ENCODE data around the gene PRMT1. TPM values are rescaled to one million over a fixed set of nuclear protein-coding genes. Genes with fewer than 3 reads are reported as not detected.

PRMT1 gene
- total RNA-seq, 1 experiment from 2014 or later, result 527 TPM

DNA sequence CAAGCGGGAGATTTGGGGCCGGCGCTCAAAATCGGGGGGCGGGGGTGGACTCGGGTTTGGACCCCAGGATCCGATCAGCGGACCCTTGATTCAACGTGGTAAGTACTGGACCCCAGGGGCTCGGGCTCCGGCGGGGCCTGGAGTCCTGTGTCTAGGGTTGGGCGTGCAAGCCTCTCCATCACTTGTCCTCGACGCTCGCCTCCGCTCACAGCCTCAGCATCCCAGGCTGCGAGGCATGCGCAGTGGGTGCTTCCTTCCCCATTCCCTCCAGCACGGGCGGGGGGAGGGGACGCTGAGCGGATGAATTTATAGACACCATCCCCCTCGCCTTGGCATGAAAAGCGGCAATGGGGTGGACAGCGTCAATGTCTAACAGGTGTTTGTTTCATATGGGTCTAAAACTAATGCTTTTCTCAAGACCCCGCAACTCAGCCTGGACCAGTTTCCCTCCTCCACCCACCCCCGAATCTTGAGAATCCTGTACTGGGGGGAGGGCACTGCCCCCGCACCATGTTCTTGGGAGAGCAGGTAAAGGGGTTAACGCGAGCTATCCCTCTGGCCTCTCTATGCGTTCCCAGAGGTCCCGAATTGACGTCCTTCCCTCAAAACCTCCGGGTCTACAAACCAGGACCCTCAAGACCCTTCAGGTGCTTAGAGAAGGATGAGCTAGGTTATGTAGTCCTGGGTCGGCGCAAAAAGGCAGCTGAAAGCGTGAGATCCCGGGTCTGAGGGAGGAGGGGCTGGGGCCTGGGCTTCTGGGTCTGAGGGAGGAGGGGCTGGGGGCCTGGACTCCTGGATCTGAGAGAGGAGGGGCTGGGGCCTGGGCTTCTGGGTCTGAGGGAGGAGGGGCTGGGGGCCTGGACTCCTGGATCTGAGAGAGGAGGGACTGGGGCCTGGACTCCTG, 14.4 kb downstream of the PRMT1 start (continued):
- TF ChIP-seq, protein P1, sequence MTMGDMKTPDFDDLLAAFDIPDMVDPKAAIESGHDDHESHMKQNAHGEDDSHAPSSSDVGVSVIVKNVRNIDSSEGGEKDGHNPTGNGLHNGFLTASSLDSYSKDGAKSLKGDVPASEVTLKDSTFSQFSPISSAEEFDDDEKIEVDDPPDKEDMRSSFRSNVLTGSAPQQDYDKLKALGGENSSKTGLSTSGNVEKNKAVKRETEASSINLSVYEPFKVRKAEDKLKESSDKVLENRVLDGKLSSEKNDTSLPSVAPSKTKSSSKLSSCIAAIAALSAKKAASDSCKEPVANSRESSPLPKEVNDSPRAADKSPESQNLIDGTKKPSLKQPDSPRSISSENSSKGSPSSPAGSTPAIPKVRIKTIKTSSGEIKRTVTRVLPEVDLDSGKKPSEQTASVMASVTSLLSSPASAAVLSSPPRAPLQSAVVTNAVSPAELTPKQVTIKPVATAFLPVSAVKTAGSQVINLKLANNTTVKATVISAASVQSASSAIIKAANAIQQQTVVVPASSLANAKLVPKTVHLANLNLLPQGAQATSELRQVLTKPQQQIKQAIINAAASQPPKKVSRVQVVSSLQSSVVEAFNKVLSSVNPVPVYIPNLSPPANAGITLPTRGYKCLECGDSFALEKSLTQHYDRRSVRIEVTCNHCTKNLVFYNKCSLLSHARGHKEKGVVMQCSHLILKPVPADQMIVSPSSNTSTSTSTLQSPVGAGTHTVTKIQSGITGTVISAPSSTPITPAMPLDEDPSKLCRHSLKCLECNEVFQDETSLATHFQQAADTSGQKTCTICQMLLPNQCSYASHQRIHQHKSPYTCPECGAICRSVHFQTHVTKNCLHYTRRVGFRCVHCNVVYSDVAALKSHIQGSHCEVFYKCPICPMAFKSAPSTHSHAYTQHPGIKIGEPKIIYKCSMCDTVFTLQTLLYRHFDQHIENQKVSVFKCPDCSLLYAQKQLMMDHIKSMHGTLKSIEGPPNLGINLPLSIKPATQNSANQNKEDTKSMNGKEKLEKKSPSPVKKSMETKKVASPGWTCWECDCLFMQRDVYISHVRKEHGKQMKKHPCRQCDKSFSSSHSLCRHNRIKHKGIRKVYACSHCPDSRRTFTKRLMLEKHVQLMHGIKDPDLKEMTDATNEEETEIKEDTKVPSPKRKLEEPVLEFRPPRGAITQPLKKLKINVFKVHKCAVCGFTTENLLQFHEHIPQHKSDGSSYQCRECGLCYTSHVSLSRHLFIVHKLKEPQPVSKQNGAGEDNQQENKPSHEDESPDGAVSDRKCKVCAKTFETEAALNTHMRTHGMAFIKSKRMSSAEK (CRISPR knock-in tag; IDR thresholded peaks at IDR 0.05; ENCODE audit: borderline replicate concordance), result 0 out of 2 replicates have a peak, but pooled peaks have one; percentile 77
- TF ChIP-seq, protein P2, sequence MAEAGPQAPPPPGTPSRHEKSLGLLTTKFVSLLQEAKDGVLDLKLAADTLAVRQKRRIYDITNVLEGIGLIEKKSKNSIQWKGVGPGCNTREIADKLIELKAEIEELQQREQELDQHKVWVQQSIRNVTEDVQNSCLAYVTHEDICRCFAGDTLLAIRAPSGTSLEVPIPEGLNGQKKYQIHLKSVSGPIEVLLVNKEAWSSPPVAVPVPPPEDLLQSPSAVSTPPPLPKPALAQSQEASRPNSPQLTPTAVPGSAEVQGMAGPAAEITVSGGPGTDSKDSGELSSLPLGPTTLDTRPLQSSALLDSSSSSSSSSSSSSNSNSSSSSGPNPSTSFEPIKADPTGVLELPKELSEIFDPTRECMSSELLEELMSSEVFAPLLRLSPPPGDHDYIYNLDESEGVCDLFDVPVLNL (CRISPR knock-in tag; IDR thresholded peaks at IDR 0.05; ENCODE audit: borderline replicate concordance, low read depth), result no peak
- TF ChIP-seq NFYB (CRISPR knock-in tag; conservative IDR thresholded peaks at IDR 0.05; ENCODE audit: low read depth) (no peak), RELA (CRISPR knock-in tag; IDR thresholded peaks at IDR 0.05; ENCODE audit: borderline replicate concordance) (no peak), NR2C2 (CRISPR knock-in tag; IDR thresholded peaks at IDR 0.05) (no peak), ATF1 (CRISPR knock-in tag; IDR thresholded peaks at IDR 0.05) (0 out of 2 replicates have a peak, but pooled peaks have one; percentile 23), EMX1 (CRISPR knock-in tag; IDR thresholded peaks at IDR 0.05) (no peak; the same call in 1 of the 2 replicates), NFATC4 (CRISPR knock-in tag; IDR thresholded peaks at IDR 0.05) (0 out of 2 replicates have a peak, but pooled peaks have one; percentile 3)
- TF ChIP-seq, protein P3, sequence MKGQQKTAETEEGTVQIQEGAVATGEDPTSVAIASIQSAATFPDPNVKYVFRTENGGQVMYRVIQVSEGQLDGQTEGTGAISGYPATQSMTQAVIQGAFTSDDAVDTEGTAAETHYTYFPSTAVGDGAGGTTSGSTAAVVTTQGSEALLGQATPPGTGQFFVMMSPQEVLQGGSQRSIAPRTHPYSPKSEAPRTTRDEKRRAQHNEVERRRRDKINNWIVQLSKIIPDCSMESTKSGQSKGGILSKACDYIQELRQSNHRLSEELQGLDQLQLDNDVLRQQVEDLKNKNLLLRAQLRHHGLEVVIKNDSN (CRISPR knock-in tag; IDR thresholded peaks at IDR 0.05), result no peak
- TF ChIP-seq, protein P4, sequence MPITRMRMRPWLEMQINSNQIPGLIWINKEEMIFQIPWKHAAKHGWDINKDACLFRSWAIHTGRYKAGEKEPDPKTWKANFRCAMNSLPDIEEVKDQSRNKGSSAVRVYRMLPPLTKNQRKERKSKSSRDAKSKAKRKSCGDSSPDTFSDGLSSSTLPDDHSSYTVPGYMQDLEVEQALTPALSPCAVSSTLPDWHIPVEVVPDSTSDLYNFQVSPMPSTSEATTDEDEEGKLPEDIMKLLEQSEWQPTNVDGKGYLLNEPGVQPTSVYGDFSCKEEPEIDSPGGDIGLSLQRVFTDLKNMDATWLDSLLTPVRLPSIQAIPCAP (CRISPR knock-in tag; IDR thresholded peaks at IDR 0.05), result 0 out of 2 replicates have a peak, but pooled peaks have one; percentile 13
- TF ChIP-seq, protein P5, sequence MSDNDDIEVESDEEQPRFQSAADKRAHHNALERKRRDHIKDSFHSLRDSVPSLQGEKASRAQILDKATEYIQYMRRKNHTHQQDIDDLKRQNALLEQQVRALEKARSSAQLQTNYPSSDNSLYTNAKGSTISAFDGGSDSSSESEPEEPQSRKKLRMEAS (CRISPR knock-in tag; IDR thresholded peaks at IDR 0.05), result peak; percentile 69; the same call in 1 of the 2 replicates
- TF ChIP-seq, protein P6, sequence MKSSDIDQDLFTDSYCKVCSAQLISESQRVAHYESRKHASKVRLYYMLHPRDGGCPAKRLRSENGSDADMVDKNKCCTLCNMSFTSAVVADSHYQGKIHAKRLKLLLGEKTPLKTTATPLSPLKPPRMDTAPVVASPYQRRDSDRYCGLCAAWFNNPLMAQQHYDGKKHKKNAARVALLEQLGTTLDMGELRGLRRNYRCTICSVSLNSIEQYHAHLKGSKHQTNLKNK (CRISPR knock-in tag; IDR thresholded peaks at IDR 0.05), result peak; percentile 78; the same call in 1 of the 2 replicates
- TF ChIP-seq, protein P7, sequence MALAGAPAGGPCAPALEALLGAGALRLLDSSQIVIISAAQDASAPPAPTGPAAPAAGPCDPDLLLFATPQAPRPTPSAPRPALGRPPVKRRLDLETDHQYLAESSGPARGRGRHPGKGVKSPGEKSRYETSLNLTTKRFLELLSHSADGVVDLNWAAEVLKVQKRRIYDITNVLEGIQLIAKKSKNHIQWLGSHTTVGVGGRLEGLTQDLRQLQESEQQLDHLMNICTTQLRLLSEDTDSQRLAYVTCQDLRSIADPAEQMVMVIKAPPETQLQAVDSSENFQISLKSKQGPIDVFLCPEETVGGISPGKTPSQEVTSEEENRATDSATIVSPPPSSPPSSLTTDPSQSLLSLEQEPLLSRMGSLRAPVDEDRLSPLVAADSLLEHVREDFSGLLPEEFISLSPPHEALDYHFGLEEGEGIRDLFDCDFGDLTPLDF (CRISPR knock-in tag; IDR thresholded peaks at IDR 0.05), result peak; percentile 53; the same call in 1 of the 2 replicates
- TF ChIP-seq, protein P8, sequence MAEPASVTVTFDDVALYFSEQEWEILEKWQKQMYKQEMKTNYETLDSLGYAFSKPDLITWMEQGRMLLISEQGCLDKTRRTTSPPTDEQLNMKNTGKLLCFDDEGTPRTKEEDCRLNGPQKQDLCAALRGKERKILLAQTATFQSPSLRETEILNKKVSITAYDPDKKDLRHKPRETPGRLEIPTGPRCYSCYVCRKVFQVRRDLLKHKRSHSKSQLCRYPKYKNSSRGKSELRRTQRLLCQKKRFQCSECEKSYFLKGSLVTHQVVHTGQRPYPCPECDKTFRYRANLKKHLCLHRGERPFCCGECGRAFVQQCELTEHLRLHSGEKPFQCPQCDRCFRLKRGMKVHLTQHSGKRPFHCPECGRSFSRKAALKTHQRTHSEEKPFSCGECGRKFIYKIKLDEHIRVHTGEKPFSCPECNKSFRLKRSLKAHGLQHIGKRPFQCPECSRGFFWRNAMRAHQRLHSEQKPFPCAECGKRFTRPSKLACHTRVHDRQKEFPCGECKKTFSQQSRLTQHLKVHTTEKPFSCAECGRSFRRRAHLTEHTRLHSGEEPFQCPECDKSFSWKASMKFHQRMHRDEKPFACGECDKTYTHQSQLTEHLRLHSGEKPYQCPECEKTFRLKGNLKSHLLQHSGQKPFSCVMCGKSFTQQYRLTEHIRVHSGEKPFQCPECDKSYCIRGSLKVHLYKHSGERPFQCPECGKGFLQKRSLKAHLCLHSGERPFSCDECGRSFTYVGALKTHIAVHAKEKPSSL (CRISPR knock-in tag; conservative IDR thresholded peaks at IDR 0.05), result no peak

All from WTC11 (cell line).